Measurements from ENCODE around the gene C4orf17.
"Not testable (repeated sequence)": the region's sequence is repeated elsewhere in the genome, so short reads cannot be mapped to it uniquely, and the experiment has no call there.

Gene C4orf17

GRCh38 chr4:99473131-99473530, 37.7 kb upstream of the C4orf17 start:
- peaks cover 2% of the 10 kb centered on the region for H3K4me1 ChIP-seq (ENCODE audit: control insufficient read depth, insufficient read depth, low read depth, low read length)
- no peak overlapping the region for H2BK12ac ChIP-seq (ENCODE audit: low read length in 2 of 2)
- H3K23ac ChIP-seq (ENCODE audit: low read length in 2 of 2), result peak overlapping the region in 1 of 2 experiments; percentile 17
- H3K9me3 ChIP-seq (ENCODE audit: control insufficient read depth, low read length), result no peaks in the 10 kb centered on the region
- H2AK5ac ChIP-seq (ENCODE audit: low read length, severe bottlenecking), result no peak overlapping the region
- no peak overlapping the region for H3K4me2 ChIP-seq (ENCODE audit: low read length, poor library complexity, severe bottlenecking)
- no peak overlapping the region for H2BK15ac ChIP-seq (ENCODE audit: low read depth, poor library complexity, severe bottlenecking)
- H3K79me1 ChIP-seq (replicated peaks; ENCODE audit: low read length, poor library complexity, severe bottlenecking), result no peaks in the 10 kb centered on the region
- DNase-seq, result no peak
- no peak overlapping the region for H2AFZ ChIP-seq (ENCODE audit: low read depth, low read length)
- no peak overlapping the region for H3K4ac ChIP-seq (ENCODE audit: low read depth in 1 of 2, low read length in 2 of 2)
- no peaks in the 10 kb centered on the region for H3K27me3 ChIP-seq (ENCODE audit: control insufficient read depth in 1 of 2, insufficient read depth in 1 of 2, low read length in 2 of 2)
- H3K27ac ChIP-seq (ENCODE audit: low read length, poor library complexity, severe bottlenecking), result no peak overlapping the region
- H3K14ac ChIP-seq (ENCODE audit: low read length in 2 of 2), result no peak overlapping the region
- no peak overlapping the region for H3K4me3 ChIP-seq (ENCODE audit: insufficient read depth in 1 of 2, low read depth in 1 of 2, low read length in 2 of 2)
- no peak overlapping the region for H4K8ac ChIP-seq (ENCODE audit: low read length)
- H4K91ac ChIP-seq (ENCODE audit: low read length), result no peak overlapping the region
- H3K36me3 ChIP-seq (ENCODE audit: control insufficient read depth in 1 of 2, insufficient read depth in 2 of 2, low read depth in 1 of 2, low read length in 2 of 2), result no peaks in the 10 kb centered on the region
- no peak overlapping the region for H3K9ac ChIP-seq (ENCODE audit: low read length)
- no peak overlapping the region for H2BK5ac ChIP-seq (ENCODE audit: low read depth, low read length, poor library complexity, severe bottlenecking)
- no peak overlapping the region for H3K18ac ChIP-seq (ENCODE audit: low read depth in 1 of 2, low read length in 2 of 2)
- WGBS, result no CpG with 5 or more reads among the region's 1 CpG
- no peak overlapping the region for H2BK120ac ChIP-seq (ENCODE audit: low read depth, low read length)

- H4K91ac ChIP-seq (ENCODE audit: low read length), result no peak overlapping the region
- no peak overlapping the region for H3K18ac ChIP-seq (ENCODE audit: low read depth in 1 of 2, low read length in 2 of 2)
- 86% methylated on average over 1 of the region's 1 CpG for WGBS
- H2AK5ac ChIP-seq (ENCODE audit: low read length, severe bottlenecking), result no peak overlapping the region
- H3K27ac ChIP-seq (ENCODE audit: low read length, poor library complexity, severe bottlenecking), result no peak overlapping the region
- H3K4ac ChIP-seq (ENCODE audit: low read depth in 1 of 2, low read length in 2 of 2), result no peak overlapping the region
- H3K79me1 ChIP-seq (replicated peaks; ENCODE audit: low read length, poor library complexity, severe bottlenecking), result no peaks in the 10 kb centered on the region
- no peak for DNase-seq
- H3K27me3 ChIP-seq (ENCODE audit: control insufficient read depth in 1 of 2, insufficient read depth in 1 of 2, low read length in 2 of 2), result no peaks in the 10 kb centered on the region
- H3K9ac ChIP-seq (ENCODE audit: low read length), result no peak overlapping the region
- no peak overlapping the region for H3K14ac ChIP-seq (ENCODE audit: low read length in 2 of 2)
- no peak overlapping the region for H4K8ac ChIP-seq (ENCODE audit: low read length)
- no peak overlapping the region for H3K4me3 ChIP-seq (ENCODE audit: insufficient read depth in 1 of 2, low read depth in 1 of 2, low read length in 2 of 2)
- no peak overlapping the region for H2BK12ac ChIP-seq (ENCODE audit: low read length in 2 of 2)
- no peak overlapping the region for H2BK5ac ChIP-seq (ENCODE audit: low read depth, low read length, poor library complexity, severe bottlenecking)
- peaks cover 25% of the 10 kb centered on the region for H3K9me3 ChIP-seq (ENCODE audit: control insufficient read depth, low read length)
- H3K23ac ChIP-seq (ENCODE audit: low read length in 2 of 2), result no peak overlapping the region
- H3K4me1 ChIP-seq (ENCODE audit: control insufficient read depth, insufficient read depth, low read depth, low read length), result no peaks in the 10 kb centered on the region
- no peak overlapping the region for H3K4me2 ChIP-seq (ENCODE audit: low read length, poor library complexity, severe bottlenecking)
- H3K36me3 ChIP-seq (ENCODE audit: control insufficient read depth in 1 of 2, insufficient read depth in 2 of 2, low read depth in 1 of 2, low read length in 2 of 2), result no peaks in the 10 kb centered on the region
- H2AFZ ChIP-seq (ENCODE audit: low read depth, low read length), result no peak overlapping the region
- no peak overlapping the region for H2BK120ac ChIP-seq (ENCODE audit: low read depth, low read length)
- H2BK15ac ChIP-seq (ENCODE audit: low read depth, poor library complexity, severe bottlenecking), result no peak overlapping the region
Measured at GRCh38 chr4:99483636-99484035, 27.2 kb upstream of the C4orf17 start.

GRCh38 chr4:99485212-99485611, 25.6 kb upstream of the C4orf17 start:
- Histone ChIP-seq H2BK120ac (ENCODE audit: low read depth, low read length) (no peak overlapping the region), H2AFZ (ENCODE audit: low read depth, low read length) (no peak overlapping the region), H2BK15ac (ENCODE audit: low read depth, poor library complexity, severe bottlenecking) (no peak overlapping the region), H3K18ac (ENCODE audit: low read depth in 1 of 2, low read length in 2 of 2) (no peak overlapping the region), H2AK5ac (ENCODE audit: low read length, severe bottlenecking) (no peak overlapping the region), H4K8ac (ENCODE audit: low read length) (no peak overlapping the region), H3K9me3 (ENCODE audit: control insufficient read depth, low read length) (peaks cover 25% of the 10 kb centered on the region), H3K14ac (ENCODE audit: low read length in 2 of 2) (no peak overlapping the region), H2BK12ac (ENCODE audit: low read length in 2 of 2) (no peak overlapping the region), H3K79me1 (replicated peaks; ENCODE audit: low read length, poor library complexity, severe bottlenecking) (no peaks in the 10 kb centered on the region), H3K36me3 (ENCODE audit: control insufficient read depth in 1 of 2, insufficient read depth in 2 of 2, low read depth in 1 of 2, low read length in 2 of 2) (no peaks in the 10 kb centered on the region), H4K91ac (ENCODE audit: low read length) (no peak overlapping the region), H3K4me3 (ENCODE audit: insufficient read depth in 1 of 2, low read depth in 1 of 2, low read length in 2 of 2) (no peak overlapping the region), H3K27me3 (ENCODE audit: control insufficient read depth in 1 of 2, insufficient read depth in 1 of 2, low read length in 2 of 2) (no peaks in the 10 kb centered on the region), H3K4ac (ENCODE audit: low read depth in 1 of 2, low read length in 2 of 2) (no peak overlapping the region), H3K23ac (ENCODE audit: low read length in 2 of 2) (no peak overlapping the region), H2BK5ac (ENCODE audit: low read depth, low read length, poor library complexity, severe bottlenecking) (no peak overlapping the region), H3K4me2 (ENCODE audit: low read length, poor library complexity, severe bottlenecking) (no peak overlapping the region), H3K4me1 (ENCODE audit: control insufficient read depth, insufficient read depth, low read depth, low read length) (no peaks in the 10 kb centered on the region), H3K9ac (ENCODE audit: low read length) (no peak overlapping the region), H3K27ac (ENCODE audit: low read length, poor library complexity, severe bottlenecking) (no peak overlapping the region)
- WGBS, result 84% methylated on average over 1 of the region's 1 CpG
- DNase-seq, result no peak

- H2BK12ac ChIP-seq (ENCODE audit: low read length in 2 of 2); H3K4ac ChIP-seq (ENCODE audit: low read depth in 1 of 2, low read length in 2 of 2); H3K4me1 ChIP-seq (ENCODE audit: control insufficient read depth, insufficient read depth, low read depth, low read length); H3K9ac ChIP-seq (ENCODE audit: low read length); H3K18ac ChIP-seq (ENCODE audit: low read depth in 1 of 2, low read length in 2 of 2); H2BK120ac ChIP-seq (ENCODE audit: low read depth, low read length); H2BK5ac ChIP-seq (ENCODE audit: low read depth, low read length, poor library complexity, severe bottlenecking); H3K4me3 ChIP-seq (ENCODE audit: insufficient read depth in 1 of 2, low read depth in 1 of 2, low read length in 2 of 2); H3K27me3 ChIP-seq (ENCODE audit: control insufficient read depth in 1 of 2, insufficient read depth in 1 of 2, low read length in 2 of 2); H3K27ac ChIP-seq (ENCODE audit: low read length, poor library complexity, severe bottlenecking); H4K8ac ChIP-seq (ENCODE audit: low read length); H2AFZ ChIP-seq (ENCODE audit: low read depth, low read length); H3K23ac ChIP-seq (ENCODE audit: low read length in 2 of 2); H3K36me3 ChIP-seq (ENCODE audit: control insufficient read depth in 1 of 2, insufficient read depth in 2 of 2, low read depth in 1 of 2, low read length in 2 of 2); DNase-seq; H3K14ac ChIP-seq (ENCODE audit: low read length in 2 of 2); H4K91ac ChIP-seq (ENCODE audit: low read length); H2BK15ac ChIP-seq (ENCODE audit: low read depth, poor library complexity, severe bottlenecking); H3K79me1 ChIP-seq (replicated peaks; ENCODE audit: low read length, poor library complexity, severe bottlenecking); H2AK5ac ChIP-seq (ENCODE audit: low read length, severe bottlenecking); H3K4me2 ChIP-seq (ENCODE audit: low read length, poor library complexity, severe bottlenecking): not testable (repeated sequence)
- peaks cover 25% of the 10 kb centered on the region for H3K9me3 ChIP-seq (ENCODE audit: control insufficient read depth, low read length)
- 40% methylated on average over 1 of the region's 3 CpGs for WGBS
Measured at GRCh38 chr4:99486648-99487047, 24.2 kb upstream of the C4orf17 start.
